Testis (tissue), 3 donors: ENCODE data around the gene MLYCD. TPM values are rescaled to one million over a fixed set of nuclear protein-coding genes. Genes with fewer than 3 reads are reported as not detected.

ENCODE experiments used
- DNase-seq: peaks from one replicate; pipeline ENCODE4 v3.0.0-alpha.2; 2019
- H3K27ac ChIP-seq, 2 donors: fragments of 200-600 bp; sonication (generic); one replicate each; pipeline ENCODE4 v1.5.1; 2019
- H3K27me3 ChIP-seq: fragments of 200-600 bp; sonication (generic); one replicate; pipeline ENCODE4 v1.5.1; 2019
- H3K36me3 ChIP-seq: fragments of 200-600 bp; sonication (generic); one replicate; pipeline ENCODE4 v1.5.1; 2017; ENCODE audit warnings: low read depth; ENCODE audit errors: missing control alignments
- H3K4me1 ChIP-seq: fragments of 200-600 bp; sonication (generic); one replicate; pipeline ENCODE4 v1.5.1; 2019
- H3K4me3 ChIP-seq, 2 donors: fragments of 200-600 bp; sonication (generic); one replicate each; pipeline ENCODE4 v1.5.1; 2017 to 2019
- H3K9me3 ChIP-seq: fragments of 200-600 bp; sonication (generic); one replicate; pipeline ENCODE4 v1.5.1; 2017
- POLR2A ChIP-seq: fragments of 450-650 bp; IDR thresholded peaks from one replicate; pipeline ENCODE4 v1.6.1; 2017; ENCODE audit warnings: antibody characterized with exemption, mild to moderate bottlenecking, moderate library complexity
- WGBS, 2 donors: methylation state at CpG; one replicate each; pipeline ENCODE4 v1.1.5; 2018; 5-methylcytosine and 5-hydroxymethylcytosine counted together
- intact Hi-C: fragments of 100-400 bp; cut with DNase I; formaldehyde crosslinking; loops from one replicate; pipeline ENCODE4 v1.15.1; 2023; ENCODE audit warnings: low total_unique reads
- polyA plus RNA-seq: library from polyadenylated mRNA; stranded (reverse); fragments of 350-450 nt; fragmentation: Illumina TruSeq; extraction: RNeasy Lipid Tissue Mini Kit (QIAGEN cat#74804); gene quantifications from one replicate; pipeline ENCODE4 v1.2.3, GENCODE V29; 2014; ENCODE audit warnings: low read depth, low replicate concordance; ENCODE audit not compliant: insufficient read depth
- total RNA-seq, 2 donors: library from RNA; depleted of rRNA; stranded (reverse); fragments of >200 nt; gene quantifications; one replicate each; pipeline ENCODE4 v1.2.3, GENCODE V29; 2016
- TF ChIP-seq, protein P1 (sequence below), 3 experiments: fragments of 450-650 bp in 2 of 3; fragments of 200-600 bp in 1 of 3; sonication (generic) in 1 of 3; IDR thresholded peaks; one replicate each; pipeline ENCODE4 v1.5.1; 2016 to 2019; ENCODE audit warnings: antibody characterized with exemption in 3 of 3, mild to moderate bottlenecking in 2 of 3, moderate library complexity in 1 of 3

MLYCD gene
- total and polyA plus RNA-seq, 3 donors from 2014 or later: 4.5 to 22.1 (median 15.1) TPM

DNA sequence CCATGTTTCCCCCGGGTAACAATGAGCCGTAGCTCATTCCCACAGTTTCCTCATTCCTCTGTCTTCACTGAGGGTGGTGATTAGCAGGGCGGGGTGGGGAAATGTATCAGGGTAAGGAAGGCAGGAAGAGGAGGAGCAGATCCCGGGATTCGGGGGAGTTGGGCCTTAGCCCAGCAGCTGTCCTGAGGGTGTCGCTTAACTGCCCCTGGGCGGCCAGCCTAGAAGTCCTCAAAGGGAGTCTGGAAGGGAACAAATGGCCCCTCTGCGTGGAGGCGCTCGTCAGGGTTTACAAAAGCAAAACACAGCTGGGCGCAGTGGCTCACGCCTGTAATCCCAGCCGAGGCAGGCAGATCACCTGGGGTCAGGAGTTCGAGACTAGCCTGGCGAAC lies 14.3 kb downstream of the MLYCD start:
- intact Hi-C loops: no loop called here
- H3K4me3 ChIP-seq: no peak overlapping the region
- 86 to 87% methylated on average over 15 of the region's 15 CpGs for WGBS, 2 donors
- TF ChIP-seq POLR2A: no peak
- TF ChIP-seq, protein P1, sequence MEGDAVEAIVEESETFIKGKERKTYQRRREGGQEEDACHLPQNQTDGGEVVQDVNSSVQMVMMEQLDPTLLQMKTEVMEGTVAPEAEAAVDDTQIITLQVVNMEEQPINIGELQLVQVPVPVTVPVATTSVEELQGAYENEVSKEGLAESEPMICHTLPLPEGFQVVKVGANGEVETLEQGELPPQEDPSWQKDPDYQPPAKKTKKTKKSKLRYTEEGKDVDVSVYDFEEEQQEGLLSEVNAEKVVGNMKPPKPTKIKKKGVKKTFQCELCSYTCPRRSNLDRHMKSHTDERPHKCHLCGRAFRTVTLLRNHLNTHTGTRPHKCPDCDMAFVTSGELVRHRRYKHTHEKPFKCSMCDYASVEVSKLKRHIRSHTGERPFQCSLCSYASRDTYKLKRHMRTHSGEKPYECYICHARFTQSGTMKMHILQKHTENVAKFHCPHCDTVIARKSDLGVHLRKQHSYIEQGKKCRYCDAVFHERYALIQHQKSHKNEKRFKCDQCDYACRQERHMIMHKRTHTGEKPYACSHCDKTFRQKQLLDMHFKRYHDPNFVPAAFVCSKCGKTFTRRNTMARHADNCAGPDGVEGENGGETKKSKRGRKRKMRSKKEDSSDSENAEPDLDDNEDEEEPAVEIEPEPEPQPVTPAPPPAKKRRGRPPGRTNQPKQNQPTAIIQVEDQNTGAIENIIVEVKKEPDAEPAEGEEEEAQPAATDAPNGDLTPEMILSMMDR (IDR thresholded peaks at IDR 0.05): no peak
- H3K4me1 ChIP-seq: no peaks in the 10 kb centered on the region
- DNase-seq: no peak
- H3K9me3 ChIP-seq: no peaks in the 10 kb centered on the region
- peaks cover 3% of the 10 kb centered on the region for H3K36me3 ChIP-seq
- H3K27me3 ChIP-seq: no peaks in the 10 kb centered on the region
- H3K27ac ChIP-seq: no peak overlapping the region

- WGBS, 2 donors: 90 to 97% methylated on average over 14 to 21 of the region's 21 CpGs
- H3K4me3 ChIP-seq: no peak overlapping the region
- H3K4me1 ChIP-seq: no peaks in the 10 kb centered on the region
- no peaks in the 10 kb centered on the region for H3K27me3 ChIP-seq
- TF ChIP-seq POLR2A: no peak
- TF ChIP-seq, protein P1 (IDR thresholded peaks at IDR 0.05): no peak
- intact Hi-C loops: no loop called here
- H3K27ac ChIP-seq: no peak overlapping the region
- no peak for DNase-seq
- H3K36me3 ChIP-seq: peaks cover 3% of the 10 kb centered on the region
- no peaks in the 10 kb centered on the region for H3K9me3 ChIP-seq
These were observed 15.3 kb downstream of the MLYCD start for GRCh38 chr16:83914091-83914710.

DNA sequence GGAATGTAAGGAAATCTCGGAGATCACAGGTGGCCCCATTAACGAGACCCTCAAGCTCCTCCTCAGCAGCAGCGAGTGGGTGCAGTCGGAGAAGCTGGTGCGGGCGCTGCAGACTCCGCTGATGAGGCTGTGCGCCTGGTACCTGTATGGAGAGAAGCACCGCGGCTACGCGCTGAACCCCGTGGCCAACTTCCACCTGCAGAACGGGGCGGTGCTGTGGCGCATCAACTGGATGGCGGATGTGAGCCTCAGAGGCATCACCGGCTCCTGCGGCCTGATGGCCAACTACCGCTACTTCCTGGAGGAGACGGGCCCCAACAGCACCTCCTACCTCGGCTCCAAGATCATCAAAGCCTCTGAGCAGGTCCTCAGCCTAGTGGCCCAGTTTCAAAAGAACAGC lies 16.2 kb downstream of the MLYCD start:
- WGBS, 2 donors: 88 to 90% methylated on average over 11 to 22 of the region's 22 CpGs
- peaks cover 3% of the 10 kb centered on the region for H3K36me3 ChIP-seq
- H3K4me1 ChIP-seq: no peaks in the 10 kb centered on the region

GRCh38 chr16:83915491-83915890 lies 16.6 kb downstream of the MLYCD start:
- 84 to 90% methylated on average over 12 to 13 of the region's 14 CpGs for WGBS, 2 donors
- Histone ChIP-seq H3K27me3 (no peaks in the 10 kb centered on the region), H3K4me3 (no peak overlapping the region), H3K9me3 (no peaks in the 10 kb centered on the region), H3K27ac (no peak overlapping the region), H3K36me3 (peaks cover 3% of the 10 kb centered on the region), H3K4me1 (no peaks in the 10 kb centered on the region)
- intact Hi-C loops: no loop called here
- no peak for TF ChIP-seq POLR2A
- TF ChIP-seq, protein P1 (IDR thresholded peaks at IDR 0.05): no peak
- no peak for DNase-seq

More for the DNA sequence above, 16.2 kb downstream of the MLYCD start:
- Histone ChIP-seq H3K27ac (no peak overlapping the region), H3K27me3 (no peaks in the 10 kb centered on the region), H3K4me3 (no peak overlapping the region), H3K9me3 (no peaks in the 10 kb centered on the region)
- DNase-seq: no peak
- intact Hi-C loops: no loop called here
- TF ChIP-seq POLR2A: no peak
- TF ChIP-seq, protein P1 (IDR thresholded peaks at IDR 0.05): no peak
